Activated T-helper 1 cell treated with anti-CD3 and anti-CD28 coated beads, Interleukin-2, amount 50 U/mL, for 16 hours (primary cell): ENCODE measurements around the gene MAP3K6.

Source experiments
- DNase-seq, 2 donors: peaks; one replicate each; pipeline ENCODE4 v3.0.0-alpha.2; 2020; ENCODE audit warnings: low read depth in 1 of 2, low spot score in 1 of 2

Gene MAP3K6

DNA sequence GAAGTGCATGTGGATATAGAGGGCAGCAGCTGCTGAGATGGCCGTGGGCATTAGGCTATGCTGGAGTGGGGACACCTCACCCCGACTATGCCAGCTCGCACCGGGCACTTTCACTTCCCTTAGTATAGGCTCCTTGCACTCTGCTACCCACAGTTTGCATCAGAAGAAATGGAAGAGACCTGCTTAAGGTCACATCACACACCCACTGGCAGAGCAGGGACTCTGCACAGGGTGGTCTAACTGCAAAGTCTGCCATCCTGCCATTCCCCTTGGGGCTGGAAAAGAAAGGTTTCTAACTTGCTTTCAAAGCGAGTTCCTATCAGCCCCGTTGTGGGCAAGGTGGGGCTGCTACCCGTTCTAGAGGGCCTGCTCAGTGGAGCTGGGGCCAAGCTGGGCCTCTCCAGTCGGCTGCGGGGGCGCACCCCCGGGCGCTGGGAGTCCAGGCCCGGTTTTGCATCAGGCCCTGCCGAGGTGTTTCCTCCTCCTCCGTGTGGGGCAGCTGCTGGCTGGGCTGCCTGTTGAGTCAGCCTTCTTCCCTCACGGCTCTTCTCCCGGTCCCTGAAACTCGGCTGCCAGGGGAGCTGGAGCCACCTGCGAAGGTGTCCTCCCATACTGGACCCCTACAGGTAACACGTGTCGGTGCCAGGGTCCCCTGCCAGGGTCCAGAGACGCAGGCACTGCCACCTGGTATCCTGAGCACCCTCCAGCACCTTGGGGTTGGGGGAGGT, 25.1 kb downstream of the MAP3K6 start, which contains the start of gene SYTL1:
Gene SYTL1, plus strand, starts transcription at position 498 of the 728 bp plus-strand sequence. CDS start 3,313 bp downstream, outside the sequence.
- peak; percentile 40 to 43 for DNase-seq

DNA sequence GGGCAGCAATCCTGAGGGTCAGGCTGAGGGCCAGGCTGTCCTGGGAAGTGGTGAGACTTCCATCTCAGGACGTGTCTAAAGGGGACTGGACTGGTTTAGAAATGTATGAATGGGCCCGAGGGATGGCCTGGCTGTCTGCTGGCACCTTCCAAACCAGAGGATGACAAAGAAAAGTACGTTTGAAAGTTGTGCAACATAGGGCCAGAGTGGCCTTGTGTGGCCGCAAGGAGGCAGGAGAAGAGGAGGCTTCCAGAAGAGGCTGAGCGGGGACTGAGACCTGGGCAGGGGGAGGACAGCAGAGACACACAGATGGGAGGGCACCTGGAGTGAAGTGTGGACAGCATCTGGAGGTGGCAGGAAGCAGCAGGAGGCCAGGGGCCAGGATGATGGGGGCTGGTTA, 27.5 kb downstream of the MAP3K6 start:
- DNase-seq, result no peak

DNA sequence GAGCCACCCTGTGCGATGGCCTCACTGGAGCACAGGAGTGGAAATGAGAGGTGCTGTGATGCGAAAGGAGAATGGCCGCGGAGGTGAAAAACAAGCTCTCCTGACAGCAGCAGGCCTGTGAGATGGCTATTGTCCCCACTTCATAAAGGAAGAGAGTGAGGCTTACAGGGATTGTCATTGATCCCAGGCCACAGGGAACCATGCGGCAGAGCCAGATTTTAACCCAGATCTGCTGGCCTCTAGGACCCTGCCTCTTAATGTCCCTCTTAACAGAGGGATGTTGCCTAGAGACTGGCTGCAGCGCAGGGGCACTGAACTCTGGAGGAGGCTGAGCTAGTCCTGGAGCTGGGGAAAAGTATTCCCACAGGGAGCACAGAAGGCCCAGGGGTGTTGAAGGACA, 28.0 kb downstream of the MAP3K6 start:
- DNase-seq, result no peak

DNA sequence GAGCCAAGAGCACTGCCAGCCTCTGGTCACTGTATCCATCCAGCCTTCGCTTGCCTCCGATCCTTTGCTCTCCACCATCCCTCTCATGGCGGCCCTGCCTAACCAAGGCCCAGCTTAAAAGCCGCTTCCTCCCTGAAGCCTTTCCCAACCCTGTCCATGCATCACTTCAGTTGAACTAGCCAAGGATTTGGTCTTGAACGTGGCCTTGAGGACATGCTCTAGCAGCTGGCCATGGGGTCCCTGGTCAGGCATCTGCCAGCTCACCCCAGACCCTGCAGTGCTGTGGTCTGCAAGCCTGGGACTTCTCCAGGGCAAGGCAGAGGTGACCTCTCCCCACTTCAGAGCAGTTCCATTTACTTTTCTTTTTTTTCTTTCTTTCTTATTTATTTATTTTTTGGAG, 30.0 kb downstream of the MAP3K6 start:
- no peak for DNase-seq

DNA sequence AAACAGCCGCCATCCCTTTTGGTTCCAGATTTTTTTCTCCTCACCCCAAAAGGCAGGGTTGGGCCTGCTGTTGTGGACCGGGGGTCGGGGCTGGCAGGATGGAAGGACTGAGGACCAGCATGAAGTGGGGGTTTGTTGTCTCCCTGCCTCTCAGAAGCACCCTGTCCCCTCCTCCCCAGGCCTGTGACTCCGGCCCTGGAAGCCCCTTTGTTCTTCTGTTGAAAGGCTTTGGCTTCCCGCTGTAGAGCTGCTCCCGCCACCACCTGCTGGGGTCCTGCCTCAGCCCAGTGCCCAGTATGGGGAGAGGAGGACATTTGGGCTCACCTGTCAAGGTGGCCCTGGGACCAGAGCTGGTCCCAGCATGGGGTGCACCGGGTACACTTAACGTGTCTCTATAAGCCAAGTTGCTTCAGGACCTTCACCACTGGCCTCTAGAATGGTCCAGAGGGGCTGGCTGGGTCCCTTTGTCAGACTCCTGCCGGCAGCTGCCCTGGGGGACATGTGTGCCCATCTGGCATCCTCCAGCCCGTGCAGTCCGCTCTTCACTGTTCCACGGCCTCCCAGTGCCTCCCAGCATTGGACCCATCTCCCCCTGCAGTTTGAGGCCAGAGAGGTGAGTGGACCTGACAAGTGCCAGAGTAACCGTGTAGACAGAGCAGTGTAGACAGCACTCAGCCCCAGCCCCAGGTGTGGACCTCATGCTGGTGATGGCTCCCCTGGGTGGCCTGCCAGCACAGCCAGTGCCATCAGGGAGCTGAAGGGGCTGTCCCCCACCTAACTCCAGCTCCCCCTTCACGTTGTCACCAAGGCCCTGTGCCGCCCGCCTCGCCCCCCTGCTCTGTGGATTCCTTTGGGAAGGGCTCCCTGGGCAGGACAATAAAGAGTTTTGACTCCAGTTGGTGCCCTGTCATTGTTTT, 31.0 kb downstream of the MAP3K6 start:
- DNase-seq, result no peak

DNA sequence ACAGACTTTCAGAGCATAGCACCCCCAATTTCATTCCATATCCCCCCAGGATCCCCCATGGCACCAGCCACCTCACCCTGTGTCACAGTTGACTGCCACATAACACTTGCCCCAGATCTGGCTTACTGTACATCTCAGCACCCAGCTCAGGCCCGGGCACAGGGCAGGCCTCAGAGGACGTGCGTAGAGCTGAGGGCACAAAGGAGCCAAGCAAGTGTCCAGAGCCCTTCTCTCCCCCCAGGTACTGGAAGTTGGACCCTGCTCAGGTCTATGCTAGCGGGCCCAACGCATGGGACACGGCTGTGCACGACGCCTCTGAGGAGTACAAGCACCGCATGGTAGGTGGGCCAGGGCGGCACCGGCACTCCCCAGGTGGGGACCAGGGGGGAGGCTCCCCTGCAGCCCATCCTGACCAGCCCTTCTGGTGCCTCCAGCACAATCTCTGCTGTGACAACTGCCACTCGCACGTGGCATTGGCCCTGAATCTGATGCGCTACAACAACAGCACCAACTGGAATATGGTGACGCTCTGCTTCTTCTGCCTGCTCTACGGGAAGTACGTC, 33.0 kb downstream of the MAP3K6 start:
- no peak for DNase-seq

DNA sequence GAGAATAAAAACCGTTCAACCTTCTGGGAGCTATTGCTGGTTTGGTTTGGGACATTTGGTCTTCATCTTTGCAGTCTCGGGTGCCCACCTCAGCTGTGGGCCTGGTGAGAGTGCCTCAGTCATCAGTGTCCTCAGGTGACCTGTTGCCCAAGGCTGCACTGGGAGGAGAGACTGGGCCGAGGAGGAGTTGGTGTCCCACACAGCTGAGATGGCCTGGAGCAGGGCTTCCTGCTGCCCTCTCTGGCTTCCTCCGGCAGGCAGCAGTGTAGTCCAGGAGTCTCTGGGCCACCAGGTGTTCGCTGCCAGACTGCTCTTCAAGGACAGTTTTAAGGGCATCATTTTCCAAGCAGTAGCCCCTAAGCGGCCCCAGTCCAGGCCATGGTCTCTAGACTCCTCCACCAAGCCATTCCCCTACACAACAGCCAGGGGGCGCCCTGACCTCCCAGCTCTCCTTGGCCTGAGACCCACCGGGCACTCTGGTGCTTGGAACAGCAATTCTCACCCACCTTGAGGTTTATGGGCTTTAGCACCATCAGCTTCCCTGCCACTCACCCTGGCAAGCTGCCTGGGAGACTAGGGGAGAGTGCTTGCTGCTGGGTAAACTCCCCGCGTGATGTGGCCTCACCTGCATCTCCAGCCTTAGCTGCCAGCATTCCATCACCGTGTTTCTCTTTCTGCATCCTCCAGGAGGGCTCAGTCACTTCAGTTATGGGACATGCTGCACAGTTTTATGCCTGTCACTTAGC, 34.1 kb downstream of the MAP3K6 start:
- DNase-seq, result peak; percentile 26 to 29

DNA sequence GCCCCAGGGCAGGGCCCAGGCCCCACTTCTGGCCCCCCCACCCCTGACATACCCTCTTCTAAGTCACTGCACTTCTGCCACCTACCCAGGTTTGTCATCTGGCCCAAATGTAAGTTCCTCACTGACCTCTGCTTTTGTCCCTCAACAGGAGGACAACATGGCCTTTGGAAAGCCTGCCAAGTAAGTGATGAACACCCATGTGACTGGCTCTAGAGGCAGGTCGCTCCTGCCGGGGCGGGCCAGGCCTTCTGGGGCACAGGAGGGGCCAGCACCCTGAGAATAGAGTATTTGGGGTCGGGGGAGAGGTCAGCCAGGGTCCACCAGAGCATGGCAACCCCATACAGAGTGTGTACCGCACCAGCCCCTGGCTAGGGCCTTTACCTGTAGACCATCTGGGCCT, 34.8 kb downstream of the MAP3K6 start:
- DNase-seq, result no peak

DNA sequence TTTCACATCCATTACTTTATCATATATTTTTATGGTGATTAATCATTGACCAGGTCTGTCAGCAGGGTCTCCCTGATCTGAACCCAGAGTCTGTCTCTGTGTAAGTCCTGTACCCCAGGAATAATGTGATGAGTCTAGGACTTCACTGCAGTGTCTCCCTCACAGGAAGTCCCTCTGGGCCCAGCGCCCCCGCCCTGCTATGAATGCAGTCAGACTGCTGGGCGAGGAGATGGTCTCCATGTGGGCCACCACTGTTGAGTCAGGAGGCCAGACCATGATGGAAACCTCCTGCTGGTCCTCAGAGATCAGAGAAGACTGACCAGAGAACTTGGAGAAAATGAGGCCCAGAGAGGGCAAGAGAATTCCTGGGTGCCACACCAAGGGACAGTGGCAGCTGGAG, 35.3 kb downstream of the MAP3K6 start:
- DNase-seq, result no peak

DNA sequence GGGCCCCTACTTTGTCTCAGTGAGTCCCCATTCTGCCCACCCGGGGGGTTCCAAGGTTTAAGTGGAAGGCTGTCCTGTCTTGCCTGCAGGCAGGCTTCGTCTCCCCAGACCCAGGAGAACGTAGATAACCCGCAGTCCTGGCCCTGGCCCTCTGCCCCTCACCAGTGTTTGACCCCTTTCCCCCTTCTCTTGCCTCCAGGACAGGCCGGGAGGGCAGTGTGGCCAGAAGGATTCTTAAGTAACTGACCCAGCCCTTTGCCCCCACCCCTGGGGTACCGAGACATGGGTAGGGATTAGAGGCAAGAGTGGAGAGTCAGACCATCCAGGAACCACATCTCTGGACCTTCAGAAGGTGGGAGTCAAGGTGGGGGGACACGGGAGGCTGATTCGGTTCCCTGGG, 36.0 kb downstream of the MAP3K6 start:
- no peak for DNase-seq

DNA sequence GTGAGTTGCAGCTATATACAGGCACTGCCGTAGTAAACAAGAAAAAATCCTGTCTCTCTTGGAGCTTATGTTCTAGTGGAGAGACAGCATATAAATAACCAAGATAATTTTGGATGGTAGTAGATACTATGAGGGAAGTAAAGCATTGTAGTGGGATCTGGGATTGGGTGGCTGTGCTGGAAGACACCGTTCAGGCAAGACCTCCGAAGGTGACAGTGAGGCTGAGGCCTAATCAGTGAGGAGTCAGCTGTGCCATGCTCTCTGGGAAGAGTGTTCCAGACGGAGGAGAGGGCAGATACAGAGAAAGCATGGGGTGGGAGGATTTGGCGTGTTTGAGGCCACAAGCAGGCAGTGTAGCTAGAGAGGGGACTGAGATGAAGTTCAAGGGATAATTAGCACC, 38.8 kb downstream of the MAP3K6 start:
- DNase-seq, result no peak

DNA sequence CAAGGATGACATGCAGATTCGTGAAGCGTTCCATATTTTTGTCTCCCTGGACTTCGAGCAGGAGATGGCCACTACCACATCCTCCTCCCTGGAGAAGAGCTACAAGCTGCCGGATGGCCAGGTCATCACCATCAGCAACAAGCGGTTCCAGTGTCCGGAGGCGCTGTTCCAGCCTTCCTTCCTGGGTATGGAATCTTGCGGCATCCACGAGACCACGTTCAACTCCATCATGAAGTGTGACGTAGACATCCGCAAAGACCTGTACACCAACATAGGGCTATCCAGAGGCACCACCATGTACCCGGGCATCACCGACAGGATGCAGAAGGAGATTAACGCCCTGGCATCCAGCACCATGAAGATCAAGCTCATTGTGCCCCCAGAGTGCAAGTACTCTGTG, 41.5 kb downstream of the MAP3K6 start:
- no peak for DNase-seq

DNA sequence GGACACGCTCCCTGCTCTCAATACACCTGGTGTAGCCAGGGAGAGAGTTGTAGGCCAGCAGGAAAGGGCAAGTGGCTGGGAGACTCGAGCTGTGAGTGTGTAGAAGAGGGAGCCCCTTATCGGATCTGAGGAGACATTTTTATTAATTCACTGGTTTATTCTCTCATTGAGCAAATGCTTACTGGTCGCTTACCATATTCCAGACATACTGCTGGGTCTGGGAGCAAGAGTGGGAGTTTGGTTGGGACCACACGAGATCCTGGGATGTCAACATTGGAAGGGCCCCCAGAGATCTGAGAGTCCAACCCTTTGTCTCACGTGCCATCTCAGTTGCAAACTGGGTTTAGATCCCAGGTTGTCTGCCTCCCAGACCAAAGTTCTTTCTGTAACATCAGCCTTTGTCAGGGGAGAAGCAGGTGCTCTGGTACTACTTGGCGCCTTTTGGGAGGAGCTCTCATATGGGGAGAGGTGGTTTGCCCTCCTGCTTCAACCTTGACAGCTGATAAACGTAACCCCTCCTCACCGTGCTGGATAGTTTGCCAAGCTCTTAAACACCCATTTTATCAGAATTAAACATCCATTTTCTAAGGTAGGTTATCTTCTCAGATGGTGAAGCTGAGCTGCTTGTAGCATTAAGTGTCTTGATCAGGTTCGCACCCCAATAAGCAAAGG, 44.1 kb downstream of the MAP3K6 start:
- DNase-seq, result no peak

DNA sequence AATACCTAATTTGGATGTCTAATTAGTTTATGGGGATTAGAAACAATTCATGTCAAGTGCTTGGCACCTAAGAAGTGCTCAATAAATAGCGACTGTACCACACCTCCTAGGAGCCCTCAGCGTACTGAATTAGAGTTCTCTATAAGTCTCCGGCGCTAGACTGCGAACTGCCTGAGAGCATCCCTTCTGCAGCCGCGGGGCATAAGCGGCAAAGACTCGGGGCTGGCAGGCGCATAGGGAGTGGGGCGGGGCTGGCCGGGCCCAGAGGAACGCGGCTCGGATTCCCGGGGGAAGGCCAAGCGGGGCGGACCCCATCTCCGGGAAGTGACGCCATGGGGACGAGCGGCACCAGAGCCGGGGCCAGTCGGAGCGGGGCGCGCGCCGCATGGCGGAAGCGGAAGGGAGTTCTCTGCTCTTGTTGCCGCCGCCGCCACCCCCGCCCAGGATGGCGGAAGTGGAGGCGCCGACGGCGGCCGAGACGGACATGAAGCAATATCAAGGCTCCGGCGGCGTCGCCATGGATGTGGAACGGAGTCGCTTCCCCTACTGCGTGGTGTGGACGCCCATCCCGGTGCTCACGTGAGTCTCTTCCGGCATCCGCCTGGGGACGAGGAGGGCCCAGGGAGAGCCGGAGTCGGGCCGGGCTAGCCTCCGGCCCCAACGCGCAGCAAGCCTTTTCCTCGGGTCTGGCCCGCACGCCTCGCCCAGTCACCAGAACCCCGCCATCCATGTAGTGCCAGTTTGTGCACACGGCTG, 44.8 kb downstream of the MAP3K6 start, which contains the start of gene TMEM222:
Gene TMEM222, plus strand, starts transcription at position 351 of the 756 bp plus-strand sequence. Its CDS starts 35 bp downstream, at position 386.
- DNase-seq, result peak; percentile 94 to 98

DNA sequence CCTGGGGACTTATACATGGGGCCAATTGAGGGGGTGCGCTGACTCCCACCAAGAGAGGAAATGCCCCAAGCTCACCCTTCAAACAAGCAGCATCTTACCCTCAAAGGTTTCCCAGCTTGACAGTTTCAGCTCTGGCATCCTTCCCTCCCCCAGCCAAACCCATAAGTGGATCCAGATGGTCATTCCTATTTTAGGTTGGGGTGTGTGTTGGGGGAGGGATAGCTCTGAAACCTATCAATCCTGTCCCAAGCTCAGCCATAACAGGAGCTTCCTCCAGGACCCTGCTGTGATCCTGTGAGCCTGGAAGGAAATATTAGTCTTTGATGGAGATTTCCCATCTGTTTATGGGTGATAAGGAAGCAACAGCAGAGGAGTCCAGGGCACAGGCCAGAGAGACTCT, 48.2 kb downstream of the MAP3K6 start:
- DNase-seq, result no peak

DNA sequence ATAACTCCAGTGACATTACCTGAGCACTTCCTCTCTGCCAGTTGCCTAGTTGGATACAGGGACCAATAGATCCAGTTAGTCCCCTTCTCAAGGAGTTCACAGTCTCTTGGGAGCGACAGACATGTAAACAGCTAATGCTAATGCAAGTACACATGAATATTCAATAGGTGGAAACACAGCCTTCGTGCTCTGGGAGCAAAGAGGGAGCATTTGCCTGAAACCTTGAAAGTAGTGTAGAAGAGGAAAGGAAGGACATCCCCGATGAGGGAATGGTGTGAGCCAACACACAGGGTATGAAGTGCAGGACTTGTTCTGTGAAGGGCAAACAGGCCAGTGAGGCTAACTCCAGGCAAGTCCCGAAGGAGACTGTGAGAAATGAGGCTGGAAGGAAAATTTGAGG, 48.6 kb downstream of the MAP3K6 start:
- DNase-seq, result no peak

DNA sequence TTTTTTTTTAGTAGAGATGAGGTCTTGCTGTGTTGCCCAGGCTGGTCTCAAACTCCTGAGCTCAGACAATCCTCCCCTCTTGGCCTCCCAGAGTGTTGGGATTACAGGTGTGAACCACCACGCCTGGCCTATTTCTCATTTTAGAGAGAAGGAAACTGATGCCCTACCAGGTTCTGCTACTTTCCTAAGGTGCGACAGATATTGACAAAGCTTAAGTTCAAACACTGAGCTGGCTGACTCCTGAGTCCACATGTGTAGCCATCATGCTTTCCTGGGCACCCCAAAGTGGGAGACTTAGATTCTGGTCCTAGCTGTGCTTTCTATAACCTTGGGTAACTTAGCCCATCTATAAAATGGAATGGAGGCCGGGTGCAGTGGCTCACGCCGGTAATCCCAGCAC, 49.9 kb downstream of the MAP3K6 start:
- no peak for DNase-seq

DNA sequence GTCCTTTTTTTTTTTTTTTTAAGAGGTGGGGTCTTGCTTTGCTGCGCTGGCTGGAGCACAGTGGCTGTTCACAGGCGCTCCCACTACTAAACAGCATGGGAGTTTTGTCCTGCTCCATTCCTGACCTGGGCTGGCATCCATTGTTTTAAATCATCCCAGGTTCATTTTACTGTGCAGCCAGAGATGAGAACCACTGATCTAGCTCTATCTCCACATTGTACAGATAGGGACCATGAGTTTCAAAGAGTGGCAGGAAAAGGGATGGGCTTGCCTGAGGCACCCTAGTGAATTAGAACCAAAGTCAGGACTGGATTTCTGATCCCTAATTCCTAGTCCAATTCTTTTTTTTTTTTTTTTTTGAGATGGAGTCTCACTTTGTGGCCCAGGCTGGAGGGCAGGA, 52.0 kb downstream of the MAP3K6 start:
- DNase-seq, result no peak

DNA sequence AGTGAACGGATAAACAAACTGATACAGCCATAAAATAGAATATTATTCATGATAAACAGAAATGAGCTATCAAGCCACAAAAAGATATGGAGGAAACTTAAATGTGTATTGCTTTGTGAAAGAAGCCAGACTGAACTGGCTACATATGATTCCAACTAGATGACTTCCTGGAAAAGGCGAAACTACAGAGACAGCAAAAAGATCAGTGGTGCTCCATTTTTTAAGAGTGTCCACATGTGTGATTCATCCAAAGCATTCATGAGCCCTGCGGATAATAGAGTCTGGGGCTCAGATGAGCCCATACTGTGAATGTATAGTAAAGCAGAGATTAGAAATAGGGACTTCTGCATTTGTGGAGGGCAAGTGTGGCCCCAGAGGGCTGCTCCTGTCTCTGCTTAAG, 52.6 kb downstream of the MAP3K6 start:
- DNase-seq, result no peak
